ENCODE measurements around the gene GRM4. TPM values are rescaled to one million over a fixed set of nuclear protein-coding genes. Genes with fewer than 3 reads are reported as not detected.

The GRM4 gene
- polyA plus RNA-seq, 1 of the 3 experiments (the other 2 are of a cell fraction) = not detected

DNA sequence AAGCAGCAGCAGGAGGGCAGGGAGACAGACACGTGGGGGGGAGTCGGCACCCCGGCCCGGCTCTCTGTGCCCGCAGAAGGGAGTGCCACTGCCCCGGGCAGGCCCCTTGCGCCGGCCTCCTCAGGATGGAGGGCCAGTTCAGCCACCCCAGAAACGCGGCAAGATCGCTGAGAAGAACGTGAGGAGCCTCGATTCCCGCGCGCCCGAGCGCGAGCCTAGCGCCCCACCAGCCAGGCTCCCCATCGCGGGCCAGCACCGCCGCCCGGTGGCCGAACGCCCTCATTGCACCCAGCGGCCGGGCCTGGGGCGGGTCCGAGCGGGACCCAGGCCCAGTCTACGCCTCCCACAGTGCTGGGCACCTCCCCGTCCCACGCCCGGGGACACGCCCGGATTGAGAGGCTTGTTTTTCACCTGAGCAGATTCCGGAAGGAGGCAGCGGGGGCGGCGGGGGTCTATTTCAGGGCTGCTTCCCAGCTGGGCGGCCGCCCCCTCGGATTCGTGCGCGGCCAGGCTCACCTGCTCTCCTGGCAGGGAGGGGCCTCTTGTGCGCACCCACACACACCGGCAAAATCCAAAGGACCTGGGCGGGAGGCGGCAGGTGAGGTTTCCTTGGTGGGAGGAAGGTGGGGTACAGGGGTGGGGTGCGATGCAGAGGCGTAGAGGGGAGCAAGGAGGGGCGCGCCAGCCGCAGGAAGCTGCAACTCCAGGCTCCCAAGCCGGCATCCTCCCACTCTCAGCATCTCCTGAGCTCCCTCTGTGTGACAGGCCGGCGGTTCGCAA lies 9.0 kb upstream of the GRM4 start:
- Histone ChIP-seq H3K27ac (ENCODE audit: low read depth in 2 of 2, low read length in 1 of 2) (no peak overlapping the region), H3K79me2 (ENCODE audit: insufficient read depth) (no peaks in the 10 kb centered on the region), H3K9me2 (no peaks in the 10 kb centered on the region), H3K27me3 (ENCODE audit: insufficient read depth) (peaks cover 25% of the 10 kb centered on the region), H3K4me1 (ENCODE audit: control insufficient read depth in 1 of 2, insufficient read depth in 2 of 2, low read depth in 1 of 2, low read length in 1 of 2) (peaks cover 0 to 2% of the 10 kb centered on the region in 2 experiments; a peak in 1 of 4 replicates), H3K4me3 (ENCODE audit: low read depth in 2 of 2, low read length in 1 of 2) (peak overlapping the region; percentile 17 to 59; a peak in 2 of 4 replicates), H3K36me3 (replicated peaks in 1 of 2; ENCODE audit: control insufficient read depth in 1 of 2, insufficient read depth in 2 of 2, low read length in 1 of 2) (no peaks in the 10 kb centered on the region), H3K9me3 (0 out of 2 replicates have a peak, but pooled peaks cover 3% of the 10 kb centered on the region), H2AFZ (ENCODE audit: low read depth) (no peak overlapping the region), H3F3A (replicated peaks; ENCODE audit: insufficient read depth) (no peaks in the 10 kb centered on the region), H3K4me2 (peak overlapping the region; percentile 80; the same call in 1 of the 2 replicates), H3K9ac (no peak overlapping the region), H4K20me1 (ENCODE audit: insufficient read depth) (no peaks in the 10 kb centered on the region)
- TF ChIP-seq RAD21 (IDR thresholded peaks at IDR 0.05; ENCODE audit: low read length) (peak; percentile 95), GATA2 (CRISPR knock-in tag; IDR thresholded peaks at IDR 0.05) (no peak), EZH2phosphoT487 (IDR thresholded peaks at IDR 0.05; ENCODE audit: borderline replicate concordance, low read depth) (no peak), POLR2AphosphoS5 (IDR thresholded peaks at IDR 0.05; ENCODE audit: low read depth, low read length) (no peak), TEAD4 (IDR thresholded peaks at IDR 0.05; ENCODE audit: borderline replicate concordance, insufficient read depth) (no peak), JUND (IDR thresholded peaks at IDR 0.05) (no peak), SMC3 (IDR thresholded peaks at IDR 0.05; ENCODE audit: low read depth, low read length) (peak; percentile 91), RFX5 (IDR thresholded peaks at IDR 0.05; ENCODE audit: low read length) (no peak), MXI1 (IDR thresholded peaks at IDR 0.05; ENCODE audit: low read depth, low read length) (no peak), SIN3A (IDR thresholded peaks at IDR 0.05; ENCODE audit: borderline replicate concordance, low read depth, low read length) (no peak), GABPA (IDR thresholded peaks at IDR 0.05; ENCODE audit: low read depth) (no peak)
- TF ChIP-seq, protein P1, sequence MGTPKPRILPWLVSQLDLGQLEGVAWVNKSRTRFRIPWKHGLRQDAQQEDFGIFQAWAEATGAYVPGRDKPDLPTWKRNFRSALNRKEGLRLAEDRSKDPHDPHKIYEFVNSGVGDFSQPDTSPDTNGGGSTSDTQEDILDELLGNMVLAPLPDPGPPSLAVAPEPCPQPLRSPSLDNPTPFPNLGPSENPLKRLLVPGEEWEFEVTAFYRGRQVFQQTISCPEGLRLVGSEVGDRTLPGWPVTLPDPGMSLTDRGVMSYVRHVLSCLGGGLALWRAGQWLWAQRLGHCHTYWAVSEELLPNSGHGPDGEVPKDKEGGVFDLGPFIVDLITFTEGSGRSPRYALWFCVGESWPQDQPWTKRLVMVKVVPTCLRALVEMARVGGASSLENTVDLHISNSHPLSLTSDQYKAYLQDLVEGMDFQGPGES (IDR thresholded peaks at IDR 0.05; ENCODE audit: low read depth, low read length) = no peak
- TF ChIP-seq, protein P2, sequence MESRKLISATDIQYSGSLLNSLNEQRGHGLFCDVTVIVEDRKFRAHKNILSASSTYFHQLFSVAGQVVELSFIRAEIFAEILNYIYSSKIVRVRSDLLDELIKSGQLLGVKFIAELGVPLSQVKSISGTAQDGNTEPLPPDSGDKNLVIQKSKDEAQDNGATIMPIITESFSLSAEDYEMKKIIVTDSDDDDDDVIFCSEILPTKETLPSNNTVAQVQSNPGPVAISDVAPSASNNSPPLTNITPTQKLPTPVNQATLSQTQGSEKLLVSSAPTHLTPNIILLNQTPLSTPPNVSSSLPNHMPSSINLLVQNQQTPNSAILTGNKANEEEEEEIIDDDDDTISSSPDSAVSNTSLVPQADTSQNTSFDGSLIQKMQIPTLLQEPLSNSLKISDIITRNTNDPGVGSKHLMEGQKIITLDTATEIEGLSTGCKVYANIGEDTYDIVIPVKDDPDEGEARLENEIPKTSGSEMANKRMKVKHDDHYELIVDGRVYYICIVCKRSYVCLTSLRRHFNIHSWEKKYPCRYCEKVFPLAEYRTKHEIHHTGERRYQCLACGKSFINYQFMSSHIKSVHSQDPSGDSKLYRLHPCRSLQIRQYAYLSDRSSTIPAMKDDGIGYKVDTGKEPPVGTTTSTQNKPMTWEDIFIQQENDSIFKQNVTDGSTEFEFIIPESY (IDR thresholded peaks at IDR 0.05; ENCODE audit: borderline replicate concordance, low read depth) = no peak
- TF ChIP-seq, protein P3, sequence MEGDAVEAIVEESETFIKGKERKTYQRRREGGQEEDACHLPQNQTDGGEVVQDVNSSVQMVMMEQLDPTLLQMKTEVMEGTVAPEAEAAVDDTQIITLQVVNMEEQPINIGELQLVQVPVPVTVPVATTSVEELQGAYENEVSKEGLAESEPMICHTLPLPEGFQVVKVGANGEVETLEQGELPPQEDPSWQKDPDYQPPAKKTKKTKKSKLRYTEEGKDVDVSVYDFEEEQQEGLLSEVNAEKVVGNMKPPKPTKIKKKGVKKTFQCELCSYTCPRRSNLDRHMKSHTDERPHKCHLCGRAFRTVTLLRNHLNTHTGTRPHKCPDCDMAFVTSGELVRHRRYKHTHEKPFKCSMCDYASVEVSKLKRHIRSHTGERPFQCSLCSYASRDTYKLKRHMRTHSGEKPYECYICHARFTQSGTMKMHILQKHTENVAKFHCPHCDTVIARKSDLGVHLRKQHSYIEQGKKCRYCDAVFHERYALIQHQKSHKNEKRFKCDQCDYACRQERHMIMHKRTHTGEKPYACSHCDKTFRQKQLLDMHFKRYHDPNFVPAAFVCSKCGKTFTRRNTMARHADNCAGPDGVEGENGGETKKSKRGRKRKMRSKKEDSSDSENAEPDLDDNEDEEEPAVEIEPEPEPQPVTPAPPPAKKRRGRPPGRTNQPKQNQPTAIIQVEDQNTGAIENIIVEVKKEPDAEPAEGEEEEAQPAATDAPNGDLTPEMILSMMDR (IDR thresholded peaks at IDR 0.05) = peak; percentile 89
- TF ChIP-seq, protein P4, sequence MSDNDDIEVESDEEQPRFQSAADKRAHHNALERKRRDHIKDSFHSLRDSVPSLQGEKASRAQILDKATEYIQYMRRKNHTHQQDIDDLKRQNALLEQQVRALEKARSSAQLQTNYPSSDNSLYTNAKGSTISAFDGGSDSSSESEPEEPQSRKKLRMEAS (IDR thresholded peaks at IDR 0.05; ENCODE audit: low read depth) = 0 out of 2 replicates have a peak, but pooled peaks have one; percentile 41
- peak; percentile 98 for DNase-seq
- CTCF ChIA-PET = interaction anchor here (0.5 to 11.2 kb wide), 74 partner anchors 9 to 985 kb away, joined by 3 to 204 read pairs (median 4); partner anchors contain the start of genes GRM4, IP6K3 and UQCC2
- POLR2A ChIA-PET = no interaction called here
- 52% methylated on average over 10 of the region's 61 CpGs for WGBS (ENCODE audit: low lambda C conversion rate)

Measured in SK-N-SH (cell line).